Left lung (tissue), 10 donors: Measurements from ENCODE around the gene TRPM3. TPM values are rescaled to one million over a fixed set of nuclear protein-coding genes. Genes with fewer than 3 reads are reported as not detected.
A peak's percentile ranks its signal among the peaks of the same experiment; 100 is the strongest.

Experiments used
- ATAC-seq: fragments of 200-7000 bp; cut with Tn5 transposase; one replicate; pipeline ENCODE4 v1.9.1; 2020; ENCODE audit warnings: moderate library complexity
- DNase-seq, 4 donors: peaks; one replicate each; pipeline ENCODE4 v3.0.0-alpha.2; 2013 to 2020
- H3K27ac ChIP-seq, 2 donors: fragments of 200-600 bp; sonication (generic) in 1 of 2; one replicate each; pipeline versions ENCODE4 v1.5.0 to v1.8.0; 2020 to 2021
- H3K27me3 ChIP-seq, 2 donors: fragments of 200-600 bp; sonication (generic) in 1 of 2; one replicate each; pipeline versions ENCODE4 v1.5.0 to v1.8.0; 2020 to 2021
- H3K36me3 ChIP-seq, 2 donors: fragments of 200-600 bp; sonication (generic) in 1 of 2; one replicate each; pipeline versions ENCODE4 v1.5.0 to v1.8.0; 2020 to 2021
- H3K4me1 ChIP-seq, 2 donors: fragments of 200-600 bp; one replicate each; pipeline ENCODE4 v1.8.0; 2021
- H3K4me3 ChIP-seq, 2 donors: fragments of 200-600 bp; sonication (generic) in 1 of 2; one replicate each; pipeline versions ENCODE4 v1.5.0 to v1.8.0; 2020 to 2021; ENCODE audit warnings: mild to moderate bottlenecking in 1 of 2
- H3K9me3 ChIP-seq, 2 donors: fragments of 200-600 bp; sonication (generic) in 1 of 2; one replicate each; pipeline versions ENCODE4 v1.5.0 to v1.8.0; 2020 to 2021
- intact Hi-C, 2 donors: fragments of 100-400 bp; cut with DNase I; formaldehyde crosslinking; loops; one replicate each; pipeline versions ENCODE4 v1.11.2 to v1.14.2; 2022
- polyA plus RNA-seq, 6 donors: library from polyadenylated mRNA; unstranded; fragments of 120-200 nt; gene quantifications; one replicate each; pipeline ENCODE4 v1.2.1, GENCODE V29; 2013; ENCODE audit not compliant: insufficient read length in 6 of 6
- total RNA-seq, 2 donors: library from RNA; stranded (reverse); fragmentation: NEBNext Ultra II Directional; extraction: Animal tissue kit (Norgen Biotek cat#: 25700); gene quantifications; one replicate each; pipeline ENCODE4 v1.2.1, GENCODE V29; 2021
- TF ChIP-seq, protein P1 (sequence below), 2 donors: fragments of 200-600 bp; sonication (generic) in 1 of 2; IDR thresholded peaks; one replicate each; pipeline versions ENCODE4 v1.5.0 to v1.8.0; 2021; ENCODE audit warnings: antibody characterized with exemption in 2 of 2
- donor health status: DM: no; HTN: yes; CAD: no.
- donor health status: DM: no; HTN: no; CAD: no.

Gene TRPM3
- total and polyA plus RNA-seq, 8 donors: 0.17 to 2.1 (median 1.2) TPM

DNA sequence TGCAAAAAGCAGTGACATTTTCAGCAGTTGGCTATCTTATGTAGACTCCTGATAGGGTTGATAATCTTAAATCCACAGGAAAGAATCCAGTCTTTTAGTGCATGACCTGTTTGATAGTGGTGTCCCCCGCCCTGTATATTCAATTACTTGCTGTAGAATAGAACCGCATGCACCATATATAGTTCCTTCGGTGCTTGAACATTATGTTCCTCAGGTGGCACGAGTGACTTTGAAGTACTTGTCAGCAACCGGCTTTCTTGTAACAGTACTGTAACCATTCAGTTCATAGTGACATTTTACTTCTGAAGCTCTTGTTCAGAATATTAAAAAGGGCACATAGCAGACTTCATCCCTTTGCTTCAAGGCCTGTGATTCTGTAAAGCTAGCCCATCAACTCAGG, 543.8 kb downstream of the TRPM3 start:
- TF ChIP-seq, protein P1, sequence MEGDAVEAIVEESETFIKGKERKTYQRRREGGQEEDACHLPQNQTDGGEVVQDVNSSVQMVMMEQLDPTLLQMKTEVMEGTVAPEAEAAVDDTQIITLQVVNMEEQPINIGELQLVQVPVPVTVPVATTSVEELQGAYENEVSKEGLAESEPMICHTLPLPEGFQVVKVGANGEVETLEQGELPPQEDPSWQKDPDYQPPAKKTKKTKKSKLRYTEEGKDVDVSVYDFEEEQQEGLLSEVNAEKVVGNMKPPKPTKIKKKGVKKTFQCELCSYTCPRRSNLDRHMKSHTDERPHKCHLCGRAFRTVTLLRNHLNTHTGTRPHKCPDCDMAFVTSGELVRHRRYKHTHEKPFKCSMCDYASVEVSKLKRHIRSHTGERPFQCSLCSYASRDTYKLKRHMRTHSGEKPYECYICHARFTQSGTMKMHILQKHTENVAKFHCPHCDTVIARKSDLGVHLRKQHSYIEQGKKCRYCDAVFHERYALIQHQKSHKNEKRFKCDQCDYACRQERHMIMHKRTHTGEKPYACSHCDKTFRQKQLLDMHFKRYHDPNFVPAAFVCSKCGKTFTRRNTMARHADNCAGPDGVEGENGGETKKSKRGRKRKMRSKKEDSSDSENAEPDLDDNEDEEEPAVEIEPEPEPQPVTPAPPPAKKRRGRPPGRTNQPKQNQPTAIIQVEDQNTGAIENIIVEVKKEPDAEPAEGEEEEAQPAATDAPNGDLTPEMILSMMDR (IDR thresholded peaks at IDR 0.05): no peak
- intact Hi-C loops: no loop called here
- peak overlapping the region; percentile 29 to 65 for H3K27ac ChIP-seq
- no peaks in the 10 kb centered on the region for H3K27me3 ChIP-seq
- no peaks in the 10 kb centered on the region for H3K9me3 ChIP-seq
- no peak for ATAC-seq
- peaks cover 4 to 26% of the 10 kb centered on the region in 2 donors for H3K4me1 ChIP-seq
- no peak overlapping the region for H3K4me3 ChIP-seq
- no peak for DNase-seq
- no peaks in the 10 kb centered on the region for H3K36me3 ChIP-seq

DNA sequence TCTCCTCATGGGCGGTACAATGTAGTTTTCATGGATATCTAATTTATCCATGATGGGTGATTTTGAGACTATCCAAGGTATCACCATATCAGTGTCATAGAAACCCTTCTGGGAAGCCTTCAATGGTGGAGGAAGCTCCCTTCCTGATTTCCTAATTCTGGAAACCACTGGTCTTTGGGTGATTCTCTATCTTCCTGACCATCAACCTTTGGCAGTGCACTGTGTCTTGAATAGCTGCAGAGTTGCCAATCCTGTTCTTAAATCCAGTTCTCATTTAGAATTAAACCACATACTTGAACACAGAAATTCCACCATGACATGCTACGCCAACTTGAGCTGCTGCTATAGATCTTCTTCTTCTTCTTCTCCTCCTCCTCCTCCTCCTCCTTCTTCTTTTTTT, 545.3 kb downstream of the TRPM3 start:
- no peak for ATAC-seq
- Histone ChIP-seq H3K27me3 (no peaks in the 10 kb centered on the region), H3K36me3 (no peaks in the 10 kb centered on the region), H3K27ac (no peak overlapping the region), H3K4me1 (peaks cover 4 to 23% of the 10 kb centered on the region in 2 donors), H3K4me3 (no peak overlapping the region), H3K9me3 (no peaks in the 10 kb centered on the region)
- DNase-seq: no peak
- intact Hi-C loops: no loop called here
- TF ChIP-seq, protein P1 (IDR thresholded peaks at IDR 0.05): no peak

DNA sequence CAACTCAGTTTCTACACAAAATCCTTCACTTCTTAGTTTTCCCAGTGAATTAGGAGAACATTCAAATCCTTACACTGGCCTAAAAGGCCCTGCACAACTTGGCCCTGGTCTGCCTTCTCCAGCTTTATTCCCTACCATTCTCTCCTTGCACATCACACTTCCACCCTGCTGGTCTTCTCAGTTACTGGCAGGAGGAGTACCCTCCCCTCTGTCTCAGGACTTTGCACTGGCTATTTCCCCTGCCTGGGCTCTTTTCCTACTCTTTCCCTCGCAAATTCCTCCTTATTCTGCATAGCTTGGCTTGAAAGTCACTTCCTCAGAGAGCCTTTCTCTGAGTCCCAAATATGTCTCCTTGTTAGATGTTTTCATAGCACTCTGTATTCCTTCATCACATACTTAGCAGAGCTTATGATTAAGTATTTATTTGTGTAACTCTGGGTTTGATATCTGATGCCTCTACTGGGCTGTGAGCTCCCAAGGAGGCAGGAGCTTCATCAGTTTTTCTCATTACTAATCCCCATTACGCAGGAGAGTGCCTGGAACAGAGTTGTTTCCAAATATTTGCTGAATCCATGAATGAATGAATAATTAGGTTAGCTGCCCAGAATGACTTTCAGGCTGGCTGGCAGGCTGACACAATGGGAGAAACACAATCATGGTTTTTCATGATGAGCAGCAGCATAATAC, 547.1 kb downstream of the TRPM3 start:
- DNase-seq: no peak
- no peak overlapping the region for H3K27ac ChIP-seq
- intact Hi-C loops: no loop called here

DNA sequence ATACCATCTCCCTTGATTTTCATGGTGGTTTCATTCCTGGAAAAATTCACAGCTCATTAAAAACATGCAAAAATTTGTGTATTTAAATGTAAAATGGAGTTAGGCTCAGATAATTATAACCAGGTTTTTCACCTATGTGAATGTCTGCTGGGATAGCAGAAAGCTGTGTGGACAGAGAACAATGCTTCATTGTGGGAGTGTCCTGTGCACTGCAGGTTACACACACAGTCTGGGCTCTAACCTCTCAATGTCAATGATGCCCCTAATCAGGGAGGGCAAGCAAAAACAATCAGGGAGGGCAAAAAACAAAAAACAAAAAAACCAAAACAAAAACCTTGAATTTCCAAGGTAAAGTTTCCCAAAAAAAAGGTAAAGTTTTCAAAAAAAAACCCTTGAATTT, 548.1 kb downstream of the TRPM3 start:
- no peak for ATAC-seq
- Histone ChIP-seq H3K27me3 (no peaks in the 10 kb centered on the region), H3K4me1 (peaks cover 4 to 17% of the 10 kb centered on the region in 2 donors), H3K36me3 (no peaks in the 10 kb centered on the region), H3K9me3 (no peaks in the 10 kb centered on the region), H3K27ac (no peak overlapping the region), H3K4me3 (no peak overlapping the region)
- no peak for DNase-seq
- intact Hi-C loops: no loop called here
- TF ChIP-seq, protein P1 (IDR thresholded peaks at IDR 0.05): no peak

More for the DNA sequence above, 547.1 kb downstream of the TRPM3 start:
- Histone ChIP-seq H3K36me3 (no peaks in the 10 kb centered on the region), H3K4me1 (peaks cover 4 to 17% of the 10 kb centered on the region in 2 donors), H3K9me3 (no peaks in the 10 kb centered on the region), H3K27me3 (no peaks in the 10 kb centered on the region), H3K4me3 (no peak overlapping the region)
- TF ChIP-seq, protein P1 (IDR thresholded peaks at IDR 0.05): no peak
- ATAC-seq: peak; percentile 63

DNA sequence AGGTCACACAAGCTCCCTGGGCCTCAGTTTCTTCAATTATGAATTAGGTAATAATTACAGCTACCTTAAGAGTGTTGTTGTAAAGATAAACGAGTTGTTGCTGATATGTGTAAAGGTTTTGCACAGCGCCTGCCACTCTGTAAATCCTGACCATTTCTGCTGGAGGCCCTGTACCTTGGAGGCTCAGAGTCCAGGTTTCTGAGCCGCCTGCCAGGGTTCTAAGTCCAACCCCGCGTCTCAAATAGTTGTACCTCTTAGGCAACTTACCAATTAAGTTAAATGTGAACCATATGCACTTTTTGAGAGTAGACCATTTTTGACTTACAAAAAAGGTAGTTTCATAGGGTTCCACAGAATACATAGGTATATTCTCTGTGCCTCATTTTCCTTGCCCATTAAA, 550.2 kb downstream of the TRPM3 start:
- Histone ChIP-seq H3K36me3 (no peaks in the 10 kb centered on the region), H3K27ac (no peak overlapping the region), H3K4me1 (peaks cover 0 to under 1% of the 10 kb centered on the region in 2 donors), H3K9me3 (no peaks in the 10 kb centered on the region), H3K27me3 (no peaks in the 10 kb centered on the region), H3K4me3 (no peak overlapping the region)
- DNase-seq: no peak
- TF ChIP-seq, protein P1 (IDR thresholded peaks at IDR 0.05): no peak
- no peak for ATAC-seq
- intact Hi-C loops: no loop called here
